ENCODE data around the gene SPTBN4.
A peak's percentile ranks its signal among the peaks of the same experiment; 100 is the strongest.
"Not testable (repeated sequence)": the region's sequence is repeated elsewhere in the genome, so short reads cannot be mapped to it uniquely, and the experiment has no call there.

Gene SPTBN4

DNA sequence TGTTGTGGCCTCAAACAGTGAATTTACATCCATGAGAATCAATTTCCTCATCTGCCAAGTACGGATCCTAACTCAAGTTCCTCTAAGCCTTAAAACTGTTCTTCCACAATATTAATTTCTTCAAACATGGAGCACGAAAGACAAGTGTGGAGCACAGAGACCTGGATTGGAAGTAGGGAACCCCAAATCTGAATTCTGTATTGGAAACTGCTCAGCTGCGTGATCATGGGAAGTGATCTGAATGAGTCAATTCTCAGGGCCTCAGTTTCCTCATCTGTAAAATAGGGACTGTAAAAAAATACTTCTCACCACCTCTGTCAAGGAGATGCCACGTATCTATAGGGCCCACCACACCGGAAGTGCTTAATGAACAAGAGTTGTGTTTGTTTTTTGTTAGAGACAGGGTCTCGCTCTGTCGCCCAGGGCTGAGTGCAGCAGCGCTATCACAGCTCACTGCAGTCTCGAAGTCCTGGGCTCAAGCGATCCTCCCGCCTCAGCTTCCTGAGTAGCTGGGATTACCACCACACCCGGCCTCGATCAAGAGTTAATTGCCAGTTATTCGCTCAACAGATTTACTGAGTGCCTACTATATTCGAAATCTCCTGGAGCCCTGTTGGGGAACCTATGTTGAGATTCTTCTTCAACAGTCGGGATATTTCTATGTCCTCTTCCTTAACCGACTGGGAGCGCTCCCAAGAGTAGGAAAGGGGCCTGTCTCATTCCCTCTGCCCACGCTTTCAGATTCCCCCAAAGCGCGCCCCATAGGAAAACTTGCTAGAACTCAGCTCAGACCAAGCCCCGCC is 24.3 kb upstream of the SPTBN4 start:
- no peak for DNase-seq

DNA sequence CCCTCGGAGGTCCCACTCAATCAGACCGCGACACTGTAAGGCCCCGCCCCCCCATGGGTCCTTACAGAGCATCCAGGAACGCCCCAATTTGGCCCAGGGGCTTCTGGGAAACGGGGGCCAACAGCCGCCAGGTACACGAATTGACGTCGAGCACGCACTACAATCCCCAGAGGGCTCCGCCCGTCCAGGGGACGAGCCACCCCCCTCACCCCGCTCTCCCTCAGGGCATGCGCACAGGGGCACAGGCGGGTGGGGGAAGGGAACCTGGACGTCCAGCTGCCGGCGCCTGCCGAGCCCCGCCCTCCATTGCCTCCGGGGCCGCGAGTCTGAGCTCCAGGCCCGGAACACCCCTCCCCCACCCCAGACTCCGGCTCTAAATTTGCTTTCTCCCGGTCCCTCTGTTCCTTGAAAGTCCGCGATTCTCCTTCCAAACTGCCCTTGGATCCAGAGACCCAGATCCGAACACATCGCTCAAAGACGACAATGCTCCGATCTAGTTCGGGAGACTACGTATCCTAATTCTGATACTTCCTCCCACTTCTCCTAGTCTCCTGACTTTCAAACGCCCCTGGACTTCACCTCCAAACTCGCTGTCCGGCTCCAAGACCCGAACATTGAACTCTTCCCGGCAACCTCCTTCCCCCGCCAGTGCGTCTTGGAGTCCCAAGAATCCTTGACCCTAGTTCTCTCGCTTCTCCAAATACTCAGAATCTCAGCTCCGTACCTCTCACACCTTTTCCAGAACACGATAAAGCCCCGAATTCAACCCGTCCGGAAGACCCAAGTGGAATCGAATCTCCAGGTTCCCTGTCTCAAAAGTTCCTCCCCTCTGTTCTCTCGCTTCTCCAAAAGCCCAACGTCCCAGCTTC is 23.4 kb upstream of the SPTBN4 start:
- peak; percentile 95 for DNase-seq

- DNase-seq: peak; percentile 99
Measured at GRCh38 chr19:40444000-40444824, 22.6 kb upstream of the SPTBN4 start, which contains the start of gene SERTAD3. TSS of gene SERTAD3 (minus strand) at chr19:40444335. CDS start at chr19:40442080, 2,255 bp downstream.

GRCh38 chr19:40444825-40445312 is 21.9 kb upstream of the SPTBN4 start:
- DNase-seq: no peak

GRCh38 chr19:40445780-40446262 is 21.0 kb upstream of the SPTBN4 start:
- no peak for DNase-seq

DNA sequence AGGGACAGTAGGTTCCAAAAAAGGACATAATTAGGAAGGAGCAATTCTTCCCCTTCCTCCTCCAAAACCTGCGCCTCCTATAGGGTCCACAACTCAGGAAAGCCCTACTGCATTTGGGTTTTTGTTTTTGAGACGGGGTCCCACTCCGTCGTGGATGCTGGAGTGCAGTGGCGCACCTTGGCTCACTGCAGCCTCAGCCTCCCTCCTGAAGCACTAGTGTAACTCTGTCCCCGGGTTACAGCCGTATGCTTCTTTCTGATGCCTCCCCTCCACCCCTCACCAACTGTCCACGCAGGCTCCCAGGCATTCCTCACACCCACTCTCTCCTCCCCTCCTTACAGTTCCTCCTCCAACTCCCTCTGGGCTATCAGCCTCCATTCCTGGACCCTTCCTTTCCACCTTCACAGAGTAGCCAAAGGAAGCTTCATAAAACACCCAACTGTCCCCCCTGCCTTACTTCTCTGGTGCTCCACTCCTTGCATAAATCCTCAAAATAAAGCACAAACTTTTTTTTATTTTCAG is 20.5 kb upstream of the SPTBN4 start:
- no peak for DNase-seq

DNA sequence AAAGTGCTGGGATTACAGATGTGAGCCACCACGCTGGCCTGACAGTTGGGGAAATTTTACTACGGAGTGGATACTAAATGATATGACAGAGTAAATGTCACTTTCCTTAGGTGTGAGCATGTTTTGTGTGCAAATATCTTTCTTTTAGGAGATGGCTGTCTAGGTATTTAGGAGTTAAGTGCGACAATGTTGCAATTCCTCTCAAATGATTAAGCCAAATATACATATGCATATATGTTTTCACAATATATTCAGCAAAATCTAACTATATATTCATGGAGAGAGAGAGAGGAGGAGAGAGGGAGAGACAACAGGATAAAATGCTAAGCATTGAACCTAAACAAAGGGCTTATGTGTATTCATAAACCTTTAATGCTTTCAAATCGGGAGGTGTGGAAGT is 17.3 kb upstream of the SPTBN4 start:
- no peak for DNase-seq

- no peak for DNase-seq
Measured at GRCh38 chr19:40450664-40451063, 16.1 kb upstream of the SPTBN4 start.

- no peak for DNase-seq
Measured at GRCh38 chr19:40452016-40452415, 14.8 kb upstream of the SPTBN4 start.

GRCh38 chr19:40453151-40453735 is 13.6 kb upstream of the SPTBN4 start:
- DNase-seq: no peak

- DNase-seq: not testable (repeated sequence)
Measured at GRCh38 chr19:40453943-40454342, 12.9 kb upstream of the SPTBN4 start.

GRCh38 chr19:40457048-40457447 is 9.8 kb upstream of the SPTBN4 start:
- DNase-seq: no peak

DNA sequence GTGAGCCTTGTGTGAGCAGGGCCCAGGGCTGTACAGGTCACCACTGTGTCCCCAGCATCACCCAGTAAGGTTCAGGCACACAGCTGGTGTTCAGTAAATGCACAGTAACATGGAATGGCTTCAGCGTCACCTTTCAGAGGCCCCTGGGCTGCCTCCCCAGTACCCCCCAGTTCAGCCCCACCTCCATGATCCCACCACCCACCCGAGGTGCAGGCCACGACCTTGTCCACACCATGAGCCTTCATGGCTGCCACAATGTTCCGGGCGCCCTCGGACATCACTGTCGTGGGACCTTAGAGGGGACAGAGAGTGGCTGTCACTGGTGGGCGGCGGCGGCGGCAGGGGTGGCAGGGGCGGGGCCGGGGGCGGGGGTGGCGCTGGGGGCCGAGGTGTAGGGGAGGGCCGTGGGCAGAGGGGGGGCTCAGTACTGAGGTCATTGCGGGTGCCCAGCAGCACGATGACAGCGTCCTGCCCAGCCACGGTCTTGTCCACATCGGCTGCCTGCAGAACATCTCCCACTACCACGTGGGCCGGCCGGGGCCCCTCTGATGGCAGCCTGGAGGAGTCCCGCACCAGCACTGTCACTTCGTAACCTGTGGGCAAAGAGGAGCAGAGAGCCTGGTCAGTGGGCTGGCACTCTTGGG is 8.7 kb upstream of the SPTBN4 start:
- no peak for DNase-seq

DNA sequence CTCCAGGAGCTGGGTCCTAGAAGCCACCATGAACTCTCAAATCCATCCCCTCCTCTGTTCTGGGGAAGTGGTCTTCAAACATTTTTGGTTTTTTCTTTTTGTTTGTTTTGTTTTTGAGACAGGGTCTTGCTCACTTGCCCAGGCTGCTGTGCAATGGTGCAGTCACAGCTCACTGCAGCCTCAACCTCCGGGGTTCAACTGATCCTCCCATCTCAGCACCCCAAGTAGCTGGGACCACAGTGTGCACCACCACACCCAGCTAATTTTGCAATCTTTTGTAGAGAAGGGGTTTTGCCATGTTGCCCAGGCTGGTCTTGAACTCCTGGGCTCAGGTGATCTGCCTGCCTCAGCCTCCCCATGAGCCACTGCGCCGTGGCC is 8.2 kb upstream of the SPTBN4 start:
- DNase-seq: no peak

GRCh38 chr19:40460185-40460584 is 6.6 kb upstream of the SPTBN4 start:
- no peak for DNase-seq

- DNase-seq: no peak
Measured at GRCh38 chr19:40461669-40462221, 5.1 kb upstream of the SPTBN4 start.

- not testable (repeated sequence) for DNase-seq
Measured at GRCh38 chr19:40463587-40464037, 3.2 kb upstream of the SPTBN4 start.

DNA sequence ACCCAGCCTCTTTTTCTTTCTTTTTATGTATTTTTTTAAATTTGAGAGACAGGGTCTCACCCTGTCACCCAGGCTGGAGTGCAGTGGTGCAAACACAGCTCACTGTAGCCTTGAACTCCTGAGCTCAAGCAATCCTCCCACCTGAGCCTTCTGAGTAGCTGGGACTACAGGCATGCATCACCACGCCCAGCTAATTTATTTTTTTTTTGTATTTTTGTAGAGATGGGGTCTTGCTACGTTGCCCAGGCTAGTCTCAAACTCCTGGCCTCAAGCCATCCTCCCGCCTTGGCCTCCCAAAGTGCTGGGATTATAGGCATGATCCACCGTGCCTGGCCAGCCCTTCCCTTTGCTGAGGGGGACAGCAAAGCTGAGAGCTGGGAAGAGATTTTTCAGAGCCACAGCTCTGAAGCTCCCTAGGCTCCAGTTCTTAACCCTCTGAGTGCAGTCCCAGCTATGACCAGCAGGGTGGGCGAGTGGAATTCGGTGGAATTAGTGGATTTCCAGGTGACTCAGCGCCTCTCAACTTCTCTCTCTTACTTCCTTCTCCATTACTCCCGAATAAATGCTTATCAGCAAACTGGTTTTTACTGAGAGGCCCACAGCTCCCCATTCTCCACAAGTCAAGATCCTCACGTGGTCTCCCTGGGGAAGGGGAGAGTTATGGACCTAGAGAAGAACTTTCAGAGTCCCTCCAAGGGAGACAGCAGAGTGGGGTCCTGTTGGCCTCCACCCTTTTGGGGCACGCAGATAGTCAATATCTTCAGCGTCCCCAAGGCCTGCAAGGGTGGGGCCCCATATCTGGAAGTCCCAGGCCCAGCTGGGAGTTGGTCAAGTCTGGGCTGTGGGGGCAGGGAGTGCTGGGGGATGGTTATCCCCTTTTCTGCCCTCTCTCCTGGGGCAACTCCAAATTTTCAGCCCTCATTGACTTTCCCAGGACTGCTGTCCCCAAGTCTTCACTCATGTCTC is 2.5 kb upstream of the SPTBN4 start:
- DNase-seq: no peak

GRCh38 chr19:40465025-40465556 is 1.7 kb upstream of the SPTBN4 start:
- DNase-seq: no peak
